PFSK-1 (cell line): ENCODE data around the gene ILF3.

Source experiments
- FOXP2 ChIP-seq: optimal IDR thresholded peaks from 2 replicates; pipeline ENCODE3; 2011; ENCODE audit warnings: borderline replicate concordance, control low read depth, inconsistent platforms; ENCODE audit not compliant: insufficient read depth; ENCODE audit errors: extremely low read length, extremely low read depth
- POLR2AphosphoS5 ChIP-seq: IDR thresholded peaks from 2 replicates; pipeline ENCODE4 v1.6.1; 2012; ENCODE audit warnings: low read depth, mild to moderate bottlenecking, control low read depth, low read length, moderate library complexity
- REST ChIP-seq, 2 experiments: IDR thresholded peaks; 2 replicates each; pipeline versions ENCODE4 v1.6.1 to v1.8.0; 2011 to 2012; ENCODE audit warnings: low read depth in 2 of 2, low read length in 2 of 2, control low read depth in 1 of 2, inconsistent platforms in 1 of 2, mild to moderate bottlenecking in 1 of 2, moderate library complexity in 1 of 2; ENCODE audit not compliant: insufficient read depth in 1 of 2
- SIN3A ChIP-seq: IDR thresholded peaks from 2 replicates; pipeline ENCODE4 v1.6.1; 2012; ENCODE audit warnings: mild to moderate bottlenecking, low read length, moderate library complexity, borderline replicate concordance; ENCODE audit not compliant: insufficient read depth
- TAF1 ChIP-seq: IDR thresholded peaks from 2 replicates; pipeline ENCODE4 v1.6.1; 2012; ENCODE audit warnings: low read length, control low read depth, borderline replicate concordance; ENCODE audit not compliant: insufficient read depth

ILF3 gene

DNA sequence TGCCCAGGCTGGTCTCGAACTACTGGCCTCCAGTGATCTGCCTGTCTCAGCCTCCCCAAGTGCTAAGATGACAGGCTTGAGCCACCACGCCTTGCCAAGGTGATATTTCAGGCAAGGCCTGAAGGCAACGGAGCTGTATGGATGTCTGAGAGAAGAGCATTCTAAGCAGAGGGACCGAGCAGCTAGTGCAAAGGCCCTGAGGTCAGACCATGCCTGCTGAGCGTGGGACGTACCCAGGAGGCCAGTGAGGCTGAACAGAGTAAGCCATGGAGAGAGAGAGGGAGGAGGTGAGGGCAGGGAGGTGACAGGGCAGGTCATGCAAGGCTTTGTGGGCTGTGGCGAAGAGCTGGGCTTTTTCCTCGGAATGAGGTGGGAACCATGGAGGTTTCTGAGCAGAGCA, 32.2 kb upstream of the ILF3 start:
- TF ChIP-seq FOXP2 (no peak), SIN3A (no peak), POLR2AphosphoS5 (no peak), TAF1 (no peak), REST (IDR thresholded peaks at IDR 0.05; ENCODE audit: insufficient read depth in 1 of 2, low read depth in 2 of 2, low read length in 2 of 2) (no peak)

- no peak for TF ChIP-seq FOXP2
- TF ChIP-seq TAF1: no peak
- no peak for TF ChIP-seq SIN3A
- no peak for TF ChIP-seq POLR2AphosphoS5
- no peak for TF ChIP-seq REST (IDR thresholded peaks at IDR 0.05; ENCODE audit: insufficient read depth in 1 of 2, low read depth in 2 of 2, low read length in 2 of 2)
Observed at GRCh38 chr19:10624585-10624984, 29.6 kb upstream of the ILF3 start.

- TF ChIP-seq POLR2AphosphoS5 (no peak), FOXP2 (no peak), TAF1 (no peak), SIN3A (no peak), REST (IDR thresholded peaks at IDR 0.05; ENCODE audit: insufficient read depth in 1 of 2, low read depth in 2 of 2, low read length in 2 of 2) (no peak)
Observed at GRCh38 chr19:10625003-10625761, 29.0 kb upstream of the ILF3 start, which contains the start of gene SLC44A2. Gene SLC44A2 (plus strand): TSS chr19:10625553. CDS start chr19:10625634, 81 bp downstream.

- no peak for TF ChIP-seq TAF1
Observed at GRCh38 chr19:10625762-10626138, 28.4 kb upstream of the ILF3 start.

DNA sequence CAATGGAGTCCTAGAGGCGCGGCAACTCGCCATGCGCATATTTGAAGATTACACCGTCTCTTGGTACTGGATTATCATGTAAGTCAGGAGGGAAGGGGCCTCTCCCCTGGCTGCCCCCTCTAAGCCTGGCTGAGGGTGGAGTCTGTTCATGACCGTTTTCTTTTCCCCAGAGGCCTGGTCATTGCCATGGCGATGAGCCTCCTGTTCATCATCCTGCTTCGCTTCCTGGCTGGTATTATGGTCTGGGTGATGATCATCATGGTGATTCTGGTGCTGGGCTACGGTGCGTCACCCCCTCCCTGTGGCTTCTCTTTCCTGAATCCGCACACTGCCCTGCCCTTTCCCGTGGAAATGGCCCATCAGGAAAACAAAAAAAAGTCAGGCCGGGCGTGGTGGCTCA, 22.3 kb upstream of the ILF3 start:
- no peak for TF ChIP-seq POLR2AphosphoS5
- TF ChIP-seq TAF1: no peak
- no peak for TF ChIP-seq FOXP2
- TF ChIP-seq REST (IDR thresholded peaks at IDR 0.05; ENCODE audit: insufficient read depth in 1 of 2, low read depth in 2 of 2, low read length in 2 of 2): no peak
- no peak for TF ChIP-seq SIN3A
